Keratinocyte (primary cell): Measurements from ENCODE around the gene CPEB4. TPM values are rescaled to one million over a fixed set of nuclear protein-coding genes. Genes with fewer than 3 reads are reported as not detected.

Source experiments
- DNase-seq: peaks from one replicate; pipeline ENCODE4 v3.0.0-alpha.2; 2011; ENCODE audit warnings: low read depth, missing footprints, low spot score
- FAIRE-seq: peaks from 2 replicates; lab custom pipeline; 2011; peaks lifted over from hg19 to GRCh38; lab: Jason Lieb, UNC
- H2AFZ ChIP-seq: 2 replicates; pipeline ENCODE4 v1.6.0; 2012; ENCODE audit warnings: low read length, control low read depth, inconsistent platforms; ENCODE audit not compliant: control insufficient read depth
- H3K27ac ChIP-seq: 2 replicates; pipeline ENCODE4 v1.5.1; 2011; ENCODE audit warnings: low read length; ENCODE audit not compliant: control insufficient read depth, insufficient read depth
- H3K27me3 ChIP-seq: 3 replicates; pipeline ENCODE4 v1.6.0; 2011; ENCODE audit warnings: low read length; ENCODE audit not compliant: control insufficient read depth, insufficient read depth; ENCODE audit errors: extremely low read depth
- H3K36me3 ChIP-seq, 2 experiments: 2 replicates in 1 of 2; 3 replicates in 1 of 2; pipeline ENCODE4 v1.5.1; 2011; ENCODE audit warnings: low read length in 2 of 2, mild to moderate bottlenecking in 1 of 2; ENCODE audit not compliant: control insufficient read depth in 2 of 2, insufficient read depth in 2 of 2; ENCODE audit errors: extremely low read depth in 1 of 2
- H3K4me1 ChIP-seq: 3 replicates; pipeline ENCODE4 v1.5.1; 2011; ENCODE audit warnings: low read length; ENCODE audit not compliant: control insufficient read depth, insufficient read depth; ENCODE audit errors: extremely low read depth
- H3K4me2 ChIP-seq: 3 replicates; pipeline ENCODE4 v1.6.0; 2011; ENCODE audit warnings: low read depth, low read length; ENCODE audit not compliant: control insufficient read depth, insufficient read depth; ENCODE audit errors: extremely low read depth
- H3K4me3 ChIP-seq, 3 experiments: fragments of 200-600 bp in 1 of 3; sonication (generic) in 1 of 3; 2 replicates in 2 of 3; 3 replicates in 1 of 3; pipeline ENCODE4 v1.5.1; 2011 to 2016; ENCODE audit warnings: low read length in 3 of 3, mild to moderate bottlenecking in 3 of 3, control low read depth in 2 of 3, inconsistent platforms in 1 of 3, low read depth in 1 of 3, mixed read lengths in 1 of 3, mixed run types in 1 of 3, moderate library complexity in 1 of 3; ENCODE audit not compliant: control insufficient read depth in 2 of 3, insufficient read depth in 2 of 3; ENCODE audit errors: extremely low read depth in 1 of 3
- H3K79me2 ChIP-seq: 2 replicates; pipeline ENCODE4 v1.6.0; 2012; ENCODE audit warnings: low read length; ENCODE audit not compliant: control insufficient read depth, insufficient read depth
- H3K9ac ChIP-seq: 3 replicates; pipeline ENCODE4 v1.6.0; 2011; ENCODE audit warnings: low read length; ENCODE audit not compliant: control insufficient read depth, insufficient read depth; ENCODE audit errors: extremely low read depth
- H3K9me1 ChIP-seq: 3 replicates; pipeline ENCODE4 v1.6.0; 2011; ENCODE audit warnings: low read length; ENCODE audit not compliant: control insufficient read depth, insufficient read depth; ENCODE audit errors: extremely low read depth
- H3K9me3 ChIP-seq: 2 replicates; pipeline ENCODE4 v1.5.1; 2012; ENCODE audit warnings: low read depth, low read length; ENCODE audit not compliant: control insufficient read depth
- H4K20me1 ChIP-seq: 3 replicates; pipeline ENCODE4 v1.6.0; 2011; ENCODE audit warnings: low read length; ENCODE audit not compliant: control insufficient read depth, insufficient read depth; ENCODE audit errors: extremely low read depth
- EZH2 ChIP-seq: IDR thresholded peaks from one replicate; pipeline ENCODE4 v1.6.1; 2012; ENCODE audit warnings: inconsistent platforms, mild to moderate bottlenecking, low read length, moderate library complexity
- dilution Hi-C: fragments of 300-500 bp; cut with MboI; formaldehyde crosslinking; loops from one replicate; pipeline ENCODE4 v1.7.0; 2020; ENCODE audit warnings: low sequenced_read_pairs; ENCODE audit not compliant: extremely low pct_ligation_motif_present
- polyA plus RNA-seq, 5 experiments: library from polyadenylated mRNA; depleted of rRNA in 3 of 5; stranded (reverse) in 3 of 5; stranded (forward) in 1 of 5; unstranded in 1 of 5; fragments of >200 nt; gene quantifications; 1 replicate in 1 of 5; 2 replicates in 3 of 5; 3 replicates in 1 of 5; pipeline versions ENCODE4 v1.2.1 to v1.2.3, GENCODE V29; 2011 to 2012; ENCODE audit warnings: missing spikeins in 2 of 5, low read depth in 1 of 5, low replicate concordance in 1 of 5
- TF ChIP-seq, protein P1 (sequence below), 3 experiments: IDR thresholded peaks in 1 of 3; conservative IDR thresholded peaks in 1 of 3; optimal IDR thresholded peaks in 1 of 3; 2 replicates in 2 of 3; 3 replicates in 1 of 3; pipeline versions ENCODE3 to v1.5.1; 2011; ENCODE audit warnings: low read length in 3 of 3, mild to moderate bottlenecking in 3 of 3, moderate library complexity in 2 of 3, control low read depth in 1 of 3, inconsistent platforms in 1 of 3; ENCODE audit not compliant: insufficient read depth in 2 of 3; ENCODE audit errors: extremely low read depth in 1 of 3

CPEB4 gene
- polyA plus RNA-seq, 1 donor (not counting 4 experiments of a cell fraction or from before 2014, with no cell fraction given), result 13.8 TPM

GRCh38 chr5:173872957-173873305 lies 15.2 kb upstream of the CPEB4 start:
- H3K9ac ChIP-seq, result no peak overlapping the region
- dilution Hi-C loops, result no loop called here
- FAIRE-seq (no peak), DNase-seq (no peak)
- TF ChIP-seq, protein P1, sequence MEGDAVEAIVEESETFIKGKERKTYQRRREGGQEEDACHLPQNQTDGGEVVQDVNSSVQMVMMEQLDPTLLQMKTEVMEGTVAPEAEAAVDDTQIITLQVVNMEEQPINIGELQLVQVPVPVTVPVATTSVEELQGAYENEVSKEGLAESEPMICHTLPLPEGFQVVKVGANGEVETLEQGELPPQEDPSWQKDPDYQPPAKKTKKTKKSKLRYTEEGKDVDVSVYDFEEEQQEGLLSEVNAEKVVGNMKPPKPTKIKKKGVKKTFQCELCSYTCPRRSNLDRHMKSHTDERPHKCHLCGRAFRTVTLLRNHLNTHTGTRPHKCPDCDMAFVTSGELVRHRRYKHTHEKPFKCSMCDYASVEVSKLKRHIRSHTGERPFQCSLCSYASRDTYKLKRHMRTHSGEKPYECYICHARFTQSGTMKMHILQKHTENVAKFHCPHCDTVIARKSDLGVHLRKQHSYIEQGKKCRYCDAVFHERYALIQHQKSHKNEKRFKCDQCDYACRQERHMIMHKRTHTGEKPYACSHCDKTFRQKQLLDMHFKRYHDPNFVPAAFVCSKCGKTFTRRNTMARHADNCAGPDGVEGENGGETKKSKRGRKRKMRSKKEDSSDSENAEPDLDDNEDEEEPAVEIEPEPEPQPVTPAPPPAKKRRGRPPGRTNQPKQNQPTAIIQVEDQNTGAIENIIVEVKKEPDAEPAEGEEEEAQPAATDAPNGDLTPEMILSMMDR (optimal IDR thresholded peaks at IDR 0.05 in 1 of 3, IDR thresholded peaks at IDR 0.05 in 1 of 3, conservative IDR thresholded peaks at IDR 0.05 in 1 of 3; ENCODE audit: extremely low read depth in 1 of 3, insufficient read depth in 2 of 3, low read length in 3 of 3), result no peak
- TF ChIP-seq EZH2, result no peak
- H3K36me3 ChIP-seq, result no peaks in the 10 kb centered on the region
- H3K4me2 ChIP-seq, result no peak overlapping the region
- H3K27ac ChIP-seq, result no peak overlapping the region
- H2AFZ ChIP-seq, result no peak overlapping the region
- H3K4me1 ChIP-seq, result no peaks in the 10 kb centered on the region
- no peaks in the 10 kb centered on the region for H3K27me3 ChIP-seq
- H3K79me2 ChIP-seq, result no peaks in the 10 kb centered on the region
- H3K9me3 ChIP-seq, result no peaks in the 10 kb centered on the region
- H3K4me3 ChIP-seq, result no peak overlapping the region
- no peaks in the 10 kb centered on the region for H4K20me1 ChIP-seq
- no peaks in the 10 kb centered on the region for H3K9me1 ChIP-seq

DNA sequence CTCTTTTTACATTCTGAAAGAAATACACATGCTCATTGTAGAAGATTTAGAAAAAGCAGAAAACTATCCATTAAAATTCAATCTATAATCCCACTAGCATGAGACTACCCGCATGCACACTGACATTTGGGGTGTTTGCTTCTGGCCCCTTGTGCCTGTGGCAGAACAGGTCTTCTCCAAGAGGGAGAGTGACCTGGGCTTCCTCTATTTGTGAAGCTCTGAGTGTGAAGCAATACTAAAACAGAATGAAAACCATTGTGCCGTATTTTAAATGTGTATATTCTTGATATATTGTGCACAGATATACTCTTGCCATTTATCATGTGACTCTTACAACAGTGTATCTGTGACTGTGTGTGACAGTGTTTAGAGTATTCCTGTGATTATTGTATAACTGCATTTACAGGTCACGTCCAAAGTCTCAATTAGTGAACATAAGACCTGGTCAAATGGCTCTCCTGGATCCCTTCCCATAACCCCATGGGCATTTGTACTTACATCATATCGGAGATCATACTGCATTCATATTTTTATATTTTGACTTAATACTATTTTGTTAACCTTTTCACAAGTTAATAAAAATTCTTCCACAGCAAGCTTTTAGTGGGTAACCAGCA lies 14.7 kb upstream of the CPEB4 start:
- H3K4me1 ChIP-seq, result no peaks in the 10 kb centered on the region
- DNase-seq, result no peak
- no peaks in the 10 kb centered on the region for H3K9me1 ChIP-seq
- H3K9ac ChIP-seq, result no peak overlapping the region
- H3K27ac ChIP-seq, result no peak overlapping the region
- dilution Hi-C loops, result no loop called here
- no peaks in the 10 kb centered on the region for H4K20me1 ChIP-seq
- H3K4me3 ChIP-seq, result no peak overlapping the region
- H3K79me2 ChIP-seq, result no peaks in the 10 kb centered on the region
- no peak overlapping the region for H2AFZ ChIP-seq
- no peak for FAIRE-seq
- no peaks in the 10 kb centered on the region for H3K9me3 ChIP-seq
- H3K4me2 ChIP-seq, result no peak overlapping the region
- no peaks in the 10 kb centered on the region for H3K36me3 ChIP-seq
- TF ChIP-seq, protein P1 (optimal IDR thresholded peaks at IDR 0.05 in 1 of 3, IDR thresholded peaks at IDR 0.05 in 1 of 3, conservative IDR thresholded peaks at IDR 0.05 in 1 of 3; ENCODE audit: extremely low read depth in 1 of 3, insufficient read depth in 2 of 3, low read length in 3 of 3), result no peak
- no peak for TF ChIP-seq EZH2
- no peaks in the 10 kb centered on the region for H3K27me3 ChIP-seq
